Stimulated activated memory B cell treated with anti-CD40 and anti-IgM and Interleukin-4, amounts not matched to agents 10 μg/mL and 1 μg/mL and 100 μg/mL, for 72 hours (primary cell): ENCODE data around the gene TUBB4A.

Source experiments
- ATAC-seq: fragments of 150-1000 bp; cut with Tn5 transposase; 2 replicates; pipeline ENCODE4 v1.10.0; 2021
- H3K27ac Mint-ChIP-seq: one replicate; pipeline ENCODE4 v1.8.0; 2022; ENCODE audit warnings: mild to moderate bottlenecking, mixed read lengths
- H3K27me3 Mint-ChIP-seq: one replicate; pipeline ENCODE4 v1.8.0; 2022; ENCODE audit warnings: mixed read lengths
- H3K36me3 Mint-ChIP-seq: one replicate; pipeline ENCODE4 v1.8.0; 2022; ENCODE audit warnings: mixed read lengths
- H3K4me1 Mint-ChIP-seq: one replicate; pipeline ENCODE4 v1.8.0; 2022; ENCODE audit warnings: mixed read lengths
- H3K4me3 Mint-ChIP-seq: one replicate; pipeline ENCODE4 v1.8.0; 2022; ENCODE audit warnings: mild to moderate bottlenecking, moderate library complexity, mixed read lengths
- H3K9me3 Mint-ChIP-seq: one replicate; pipeline ENCODE4 v1.8.0; 2022; ENCODE audit warnings: mixed read lengths

Gene TUBB4A

GRCh38 chr19:6530386-6531162 is 28.5 kb upstream of the TUBB4A start, which contains the start of gene TNFSF9:
Gene TNFSF9, plus strand, starts transcription at chr19:6531026. Its CDS starts 11 bp downstream, at chr19:6531037.
- Mint-ChIP-seq H3K36me3 (peaks cover 27% of the 10 kb centered on the region), H3K27ac (peak within 1 kb of the TSS; percentile 88), H3K4me3 (peak within 1 kb of the TSS; percentile 88), H3K4me1 (peaks cover 63% of the 10 kb centered on the region), H3K27me3 (no peaks in the 10 kb centered on the region), H3K9me3 (no peaks in the 10 kb centered on the region)
- ATAC-seq = peak; percentile 54

GRCh38 chr19:6529937-6530385 is 27.9 kb upstream of the TUBB4A start:
- no peak for ATAC-seq
- no peaks in the 10 kb centered on the region for H3K27me3 Mint-ChIP-seq
- peak overlapping the region; percentile 88 for H3K27ac Mint-ChIP-seq
- peaks cover 62% of the 10 kb centered on the region for H3K4me1 Mint-ChIP-seq
- no peaks in the 10 kb centered on the region for H3K9me3 Mint-ChIP-seq
- H3K4me3 Mint-ChIP-seq = peak overlapping the region; percentile 88
- peaks cover 20% of the 10 kb centered on the region for H3K36me3 Mint-ChIP-seq

GRCh38 chr19:6529351-6529750 is 27.2 kb upstream of the TUBB4A start:
- Mint-ChIP-seq H3K27ac (peak overlapping the region; percentile 88), H3K36me3 (peaks cover 15% of the 10 kb centered on the region), H3K27me3 (no peaks in the 10 kb centered on the region), H3K9me3 (no peaks in the 10 kb centered on the region), H3K4me1 (peaks cover 61% of the 10 kb centered on the region), H3K4me3 (peak overlapping the region; percentile 88)
- ATAC-seq = no peak

- H3K27me3 Mint-ChIP-seq = no peaks in the 10 kb centered on the region
- peaks cover 9% of the 10 kb centered on the region for H3K36me3 Mint-ChIP-seq
- peak overlapping the region; percentile 88 for H3K27ac Mint-ChIP-seq
- H3K9me3 Mint-ChIP-seq = no peaks in the 10 kb centered on the region
- H3K4me1 Mint-ChIP-seq = peaks cover 54% of the 10 kb centered on the region
- peak; percentile 1 for ATAC-seq
- peak overlapping the region; percentile 68 for H3K4me3 Mint-ChIP-seq
Observed at GRCh38 chr19:6528544-6529121, 26.5 kb upstream of the TUBB4A start.

- peaks cover 9% of the 10 kb centered on the region for H3K36me3 Mint-ChIP-seq
- H3K27me3 Mint-ChIP-seq = no peaks in the 10 kb centered on the region
- ATAC-seq = peak; percentile 89
- peak overlapping the region; percentile 68 for H3K4me3 Mint-ChIP-seq
- peak overlapping the region; percentile 88 for H3K27ac Mint-ChIP-seq
- H3K9me3 Mint-ChIP-seq = no peaks in the 10 kb centered on the region
- H3K4me1 Mint-ChIP-seq = peaks cover 59% of the 10 kb centered on the region
Observed at GRCh38 chr19:6527893-6528543, 25.9 kb upstream of the TUBB4A start.

GRCh38 chr19:6524311-6524710 is 22.2 kb upstream of the TUBB4A start:
- H3K27me3 Mint-ChIP-seq = no peaks in the 10 kb centered on the region
- H3K4me3 Mint-ChIP-seq = no peak overlapping the region
- no peaks in the 10 kb centered on the region for H3K9me3 Mint-ChIP-seq
- H3K36me3 Mint-ChIP-seq = no peaks in the 10 kb centered on the region
- no peak for ATAC-seq
- H3K27ac Mint-ChIP-seq = no peak overlapping the region
- H3K4me1 Mint-ChIP-seq = peaks cover 46% of the 10 kb centered on the region

GRCh38 chr19:6522712-6523111 is 20.6 kb upstream of the TUBB4A start:
- H3K36me3 Mint-ChIP-seq = no peaks in the 10 kb centered on the region
- H3K4me3 Mint-ChIP-seq = peak overlapping the region; percentile 76
- H3K27me3 Mint-ChIP-seq = no peaks in the 10 kb centered on the region
- no peak for ATAC-seq
- peaks cover 43% of the 10 kb centered on the region for H3K4me1 Mint-ChIP-seq
- H3K27ac Mint-ChIP-seq = peak overlapping the region; percentile 97
- no peaks in the 10 kb centered on the region for H3K9me3 Mint-ChIP-seq

- peak; percentile 85 for ATAC-seq
- H3K9me3 Mint-ChIP-seq = no peaks in the 10 kb centered on the region
- H3K4me3 Mint-ChIP-seq = peak overlapping the region; percentile 76
- no peaks in the 10 kb centered on the region for H3K27me3 Mint-ChIP-seq
- H3K27ac Mint-ChIP-seq = peak overlapping the region; percentile 97
- H3K36me3 Mint-ChIP-seq = no peaks in the 10 kb centered on the region
- peaks cover 46% of the 10 kb centered on the region for H3K4me1 Mint-ChIP-seq
Observed at GRCh38 chr19:6521718-6522646, 19.9 kb upstream of the TUBB4A start.

- H3K4me1 Mint-ChIP-seq = peaks cover 63% of the 10 kb centered on the region
- ATAC-seq = no peak
- no peaks in the 10 kb centered on the region for H3K27me3 Mint-ChIP-seq
- H3K9me3 Mint-ChIP-seq = no peaks in the 10 kb centered on the region
- H3K4me3 Mint-ChIP-seq = peak overlapping the region; percentile 7
- H3K36me3 Mint-ChIP-seq = no peaks in the 10 kb centered on the region
- peak overlapping the region; percentile 68 for H3K27ac Mint-ChIP-seq
Observed at GRCh38 chr19:6519289-6519688, 17.2 kb upstream of the TUBB4A start.

- peak; percentile 51 for ATAC-seq
- Mint-ChIP-seq H3K4me1 (peaks cover 60% of the 10 kb centered on the region), H3K36me3 (no peaks in the 10 kb centered on the region), H3K9me3 (no peaks in the 10 kb centered on the region), H3K4me3 (peak overlapping the region; percentile 66), H3K27me3 (no peaks in the 10 kb centered on the region), H3K27ac (peak overlapping the region; percentile 68)
Observed at GRCh38 chr19:6518145-6518911, 16.2 kb upstream of the TUBB4A start.

GRCh38 chr19:6516659-6517291 is 14.7 kb upstream of the TUBB4A start:
- peak; percentile 87 for ATAC-seq
- Mint-ChIP-seq H3K4me1 (peaks cover 45% of the 10 kb centered on the region), H3K27me3 (no peaks in the 10 kb centered on the region), H3K36me3 (no peaks in the 10 kb centered on the region), H3K9me3 (no peaks in the 10 kb centered on the region), H3K27ac (peak overlapping the region; percentile 68), H3K4me3 (peak overlapping the region; percentile 86)

- Mint-ChIP-seq H3K4me1 (peaks cover 43% of the 10 kb centered on the region), H3K27me3 (no peaks in the 10 kb centered on the region), H3K36me3 (no peaks in the 10 kb centered on the region), H3K9me3 (no peaks in the 10 kb centered on the region), H3K4me3 (peak overlapping the region; percentile 86), H3K27ac (peak overlapping the region; percentile 68)
- ATAC-seq = peak; percentile 68
Observed at GRCh38 chr19:6516018-6516658, 14.0 kb upstream of the TUBB4A start.

- Mint-ChIP-seq H3K36me3 (no peaks in the 10 kb centered on the region), H3K4me1 (peaks cover 40% of the 10 kb centered on the region), H3K4me3 (peak overlapping the region; percentile 58), H3K27me3 (no peaks in the 10 kb centered on the region), H3K27ac (no peak overlapping the region), H3K9me3 (no peaks in the 10 kb centered on the region)
- ATAC-seq = no peak
Observed at GRCh38 chr19:6514926-6515544, 12.9 kb upstream of the TUBB4A start.
